H9 (cell line): ENCODE results near the gene PSPN. TPM values are rescaled to one million over a fixed set of nuclear protein-coding genes. Genes with fewer than 3 reads are reported as not detected.

Experiments
- DNase-seq: peaks from one replicate; pipeline ENCODE4 v3.0.0-alpha.2; 2017
- H2AFZ ChIP-seq: one replicate; pipeline ENCODE4 v1.6.1; 2013; ENCODE audit warnings: mild to moderate bottlenecking, low read length, control low read depth, moderate library complexity
- H2AK5ac ChIP-seq: 2 replicates; pipeline ENCODE4 v1.6.1; 2013; ENCODE audit warnings: low read length, control low read depth, mixed read lengths; ENCODE audit not compliant: insufficient read length
- H2BK120ac ChIP-seq: one replicate; pipeline ENCODE4 v1.6.1; 2013; ENCODE audit warnings: low read depth, mild to moderate bottlenecking, low read length, control low read depth, inconsistent platforms; ENCODE audit not compliant: poor library complexity, severe bottlenecking
- H2BK12ac ChIP-seq: 2 replicates; pipeline ENCODE4 v1.6.1; 2013; ENCODE audit warnings: low read length, control low read depth, mixed read lengths, low read depth; ENCODE audit not compliant: insufficient read length
- H2BK15ac ChIP-seq: 2 replicates; pipeline ENCODE4 v1.6.1; 2013; ENCODE audit warnings: low read depth, low read length, control low read depth
- H2BK20ac ChIP-seq: one replicate; pipeline ENCODE4 v1.6.1; 2013; ENCODE audit warnings: low read depth, mild to moderate bottlenecking, low read length, control low read depth, inconsistent platforms; ENCODE audit not compliant: poor library complexity, severe bottlenecking
- H2BK5ac ChIP-seq: 2 replicates; pipeline ENCODE4 v1.6.1; 2013; ENCODE audit warnings: low read length, control low read depth, mixed read lengths; ENCODE audit not compliant: insufficient read length
- H3K14ac ChIP-seq: 2 replicates; pipeline ENCODE4 v1.6.1; 2013; ENCODE audit warnings: low read length, control low read depth; ENCODE audit not compliant: insufficient read depth
- H3K18ac ChIP-seq: 2 replicates; pipeline ENCODE4 v1.6.1; 2013; ENCODE audit warnings: low read depth, mild to moderate bottlenecking, mixed read lengths, low read length, control low read depth; ENCODE audit not compliant: insufficient read length
- H3K23ac ChIP-seq: 2 replicates; pipeline ENCODE4 v1.6.1; 2013; ENCODE audit warnings: low read length, control low read depth, mixed read lengths, low read depth; ENCODE audit not compliant: insufficient read length
- H3K23me2 ChIP-seq: 2 replicates; pipeline ENCODE4 v1.6.1; 2013; ENCODE audit warnings: low read depth, mild to moderate bottlenecking, mixed read lengths, low read length, control low read depth; ENCODE audit not compliant: insufficient read length, poor library complexity, severe bottlenecking
- H3K27ac ChIP-seq: 2 replicates; pipeline ENCODE4 v1.5.1; 2013; ENCODE audit warnings: low read length, control low read depth, mixed read lengths, low read depth; ENCODE audit not compliant: insufficient read length
- H3K27me3 ChIP-seq: 2 replicates; pipeline ENCODE4 v1.6.1; 2013; ENCODE audit warnings: low read length, control low read depth, inconsistent platforms; ENCODE audit not compliant: insufficient read depth
- H3K4ac ChIP-seq: 2 replicates; pipeline ENCODE4 v1.6.1; 2013; ENCODE audit warnings: low read depth, mild to moderate bottlenecking, control low read depth, inconsistent platforms, low read length, moderate library complexity
- H3K4me1 ChIP-seq: 2 replicates; pipeline ENCODE4 v1.6.1; 2013; ENCODE audit warnings: low read length, control low read depth, inconsistent platforms; ENCODE audit not compliant: insufficient read depth
- H3K4me2 ChIP-seq: 2 replicates; pipeline ENCODE4 v1.6.1; 2013; ENCODE audit warnings: low read length, control low read depth, mixed read lengths; ENCODE audit not compliant: insufficient read length, insufficient read depth
- H3K56ac ChIP-seq: 2 replicates; pipeline ENCODE4 v1.6.1; 2013; ENCODE audit warnings: low read depth, mild to moderate bottlenecking, mixed read lengths, low read length, control low read depth; ENCODE audit not compliant: insufficient read length
- H3K79me1 ChIP-seq: 2 replicates; pipeline ENCODE4 v1.6.1; 2013; ENCODE audit warnings: low read depth, mild to moderate bottlenecking, moderate library complexity, low read length, control low read depth, inconsistent platforms; ENCODE audit not compliant: insufficient read depth, poor library complexity, severe bottlenecking
- H3K79me2 ChIP-seq: 2 replicates; pipeline ENCODE4 v1.6.1; 2013; ENCODE audit warnings: low read length, control low read depth, inconsistent platforms; ENCODE audit not compliant: insufficient read depth
- H3K9ac ChIP-seq: 2 replicates; pipeline ENCODE4 v1.6.1; 2013; ENCODE audit warnings: low read length, control low read depth, mixed read lengths; ENCODE audit not compliant: insufficient read length; ENCODE audit errors: extremely low read depth
- H3K9me3 ChIP-seq: one replicate; pipeline ENCODE4 v1.6.1; 2013; ENCODE audit warnings: low read depth, low read length, inconsistent platforms; ENCODE audit not compliant: control insufficient read depth
- H3T11ph ChIP-seq: one replicate; pipeline ENCODE4 v1.6.1; 2013; ENCODE audit warnings: mild to moderate bottlenecking, low read length, control low read depth, inconsistent platforms
- H4K20me1 ChIP-seq: one replicate; pipeline ENCODE4 v1.6.1; 2013; ENCODE audit not compliant: control insufficient read depth, insufficient read length, insufficient read depth
- H4K5ac ChIP-seq: 2 replicates; pipeline ENCODE4 v1.6.1; 2013; ENCODE audit warnings: low read depth, mild to moderate bottlenecking, mixed read lengths, low read length, control low read depth; ENCODE audit not compliant: insufficient read length
- H4K8ac ChIP-seq: replicated peaks from 2 replicates; pipeline ENCODE4 v1.6.1; 2013; ENCODE audit warnings: low read length, control low read depth, mixed read lengths, low read depth; ENCODE audit not compliant: insufficient read length
- H4K91ac ChIP-seq: 2 replicates; pipeline ENCODE4 v1.6.1; 2013; ENCODE audit warnings: low read depth, mild to moderate bottlenecking, moderate library complexity, mixed read lengths, low read length, control low read depth; ENCODE audit not compliant: insufficient read length
- H3K27ac Mint-ChIP-seq, 3 experiments: 2 replicates in 2 of 3; 3 replicates in 1 of 3; pipeline ENCODE4 v1.8.0; 2020 to 2021; ENCODE audit warnings: mixed read lengths in 3 of 3, mild to moderate bottlenecking in 1 of 3, moderate library complexity in 1 of 3
- H3K27me3 Mint-ChIP-seq: 2 replicates; pipeline ENCODE4 v1.8.0; 2021; ENCODE audit warnings: low read depth, mild to moderate bottlenecking, moderate library complexity, mixed read lengths
- H3K36me3 Mint-ChIP-seq, 3 experiments: 2 replicates in 2 of 3; 3 replicates in 1 of 3; pipeline ENCODE4 v1.8.0; 2020 to 2021; ENCODE audit warnings: low read depth in 3 of 3, mixed read lengths in 3 of 3; ENCODE audit not compliant: insufficient read depth in 1 of 3
- H3K4me1 Mint-ChIP-seq, 2 experiments: 2 replicates each; pipeline ENCODE4 v1.8.0; 2020; ENCODE audit warnings: mixed read lengths in 2 of 2
- H3K4me3 Mint-ChIP-seq, 2 experiments: 2 replicates in 1 of 2; 3 replicates in 1 of 2; pipeline ENCODE4 v1.8.0; 2020 to 2021; ENCODE audit warnings: mild to moderate bottlenecking in 2 of 2, mixed read lengths in 2 of 2, moderate library complexity in 1 of 2
- H3K9me3 Mint-ChIP-seq, 2 experiments: 2 replicates in 1 of 2; 3 replicates in 1 of 2; pipeline ENCODE4 v1.8.0; 2020; ENCODE audit warnings: mild to moderate bottlenecking in 2 of 2, mixed read lengths in 2 of 2, moderate library complexity in 1 of 2
- WGBS: extraction: QIAGEN DNeasy Blood & Tissue Kit; methylation state at CpG from one replicate; pipeline ENCODE4 v1.1.7; 2013; ENCODE audit warnings: missing lambda C conversion rate, low lambda C conversion rate, mixed read lengths; ENCODE audit not compliant: insufficient read length; ENCODE audit errors: extremely low coverage; 5-methylcytosine and 5-hydroxymethylcytosine counted together
- total RNA-seq: library from RNA; stranded (reverse); gene quantifications from 2 replicates; pipeline ENCODE4 v1.2.1, GENCODE V29; 2021
- TF ChIP-seq, protein P1 (sequence below): fragments of 200-600 bp; sonication (generic); conservative IDR thresholded peaks from 3 replicates; pipeline ENCODE4 v1.8.0; 2021; ENCODE audit warnings: antibody characterized with exemption, mild to moderate bottlenecking

The PSPN gene
- total RNA-seq, 1 experiment from 2014 or later: 2.1 TPM

DNA sequence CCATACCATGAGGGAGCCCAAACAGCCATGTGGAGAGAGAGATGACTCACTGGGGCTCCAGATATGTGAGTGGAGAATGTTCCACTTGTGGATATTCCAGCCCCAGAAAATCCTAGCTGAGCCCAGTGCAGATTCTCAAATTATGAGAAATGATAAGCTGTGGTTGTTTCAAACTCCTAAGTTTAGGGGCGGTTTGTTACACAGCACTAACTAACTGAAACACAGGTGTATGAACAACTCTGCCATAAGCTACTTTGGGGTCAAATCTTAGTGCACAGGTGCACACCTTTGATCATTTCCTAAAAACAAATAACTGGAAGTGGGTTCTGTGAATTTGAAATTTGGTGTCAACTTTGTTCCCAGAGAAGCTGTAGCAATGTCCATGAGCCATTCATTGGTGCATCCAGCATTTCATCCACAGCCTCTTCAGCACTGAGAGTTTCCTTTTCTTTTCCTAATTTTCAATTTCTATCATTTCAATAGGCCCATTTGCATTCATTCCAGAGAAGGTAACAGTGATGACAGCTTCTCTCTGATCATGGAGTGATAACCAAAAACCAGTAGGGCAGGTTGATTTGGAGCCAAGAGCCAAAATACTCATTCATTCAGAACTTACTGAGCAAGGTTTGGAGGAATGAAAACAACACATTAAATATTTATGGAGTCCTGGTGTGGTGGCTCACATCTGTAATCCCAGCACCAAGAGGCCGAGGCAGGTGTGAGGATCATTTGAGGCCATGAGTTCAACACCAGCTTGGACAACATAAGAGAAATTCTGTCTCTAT, 23.2 kb downstream of the PSPN start:
- Mint-ChIP-seq H3K4me3 (no peak overlapping the region), H3K4me1 (peaks cover 0 to under 1% of the 10 kb centered on the region in 2 experiments; a peak in 1 of 4 replicates), H3K36me3 (no peaks in the 10 kb centered on the region), H3K27ac (no peak overlapping the region), H3K27me3 (peaks cover 17% of the 10 kb centered on the region), H3K9me3 (peaks cover 5 to 25% of the 10 kb centered on the region in 2 experiments; a peak in 3 of 5 replicates)
- H2BK12ac ChIP-seq: no peak overlapping the region
- TF ChIP-seq, protein P1, sequence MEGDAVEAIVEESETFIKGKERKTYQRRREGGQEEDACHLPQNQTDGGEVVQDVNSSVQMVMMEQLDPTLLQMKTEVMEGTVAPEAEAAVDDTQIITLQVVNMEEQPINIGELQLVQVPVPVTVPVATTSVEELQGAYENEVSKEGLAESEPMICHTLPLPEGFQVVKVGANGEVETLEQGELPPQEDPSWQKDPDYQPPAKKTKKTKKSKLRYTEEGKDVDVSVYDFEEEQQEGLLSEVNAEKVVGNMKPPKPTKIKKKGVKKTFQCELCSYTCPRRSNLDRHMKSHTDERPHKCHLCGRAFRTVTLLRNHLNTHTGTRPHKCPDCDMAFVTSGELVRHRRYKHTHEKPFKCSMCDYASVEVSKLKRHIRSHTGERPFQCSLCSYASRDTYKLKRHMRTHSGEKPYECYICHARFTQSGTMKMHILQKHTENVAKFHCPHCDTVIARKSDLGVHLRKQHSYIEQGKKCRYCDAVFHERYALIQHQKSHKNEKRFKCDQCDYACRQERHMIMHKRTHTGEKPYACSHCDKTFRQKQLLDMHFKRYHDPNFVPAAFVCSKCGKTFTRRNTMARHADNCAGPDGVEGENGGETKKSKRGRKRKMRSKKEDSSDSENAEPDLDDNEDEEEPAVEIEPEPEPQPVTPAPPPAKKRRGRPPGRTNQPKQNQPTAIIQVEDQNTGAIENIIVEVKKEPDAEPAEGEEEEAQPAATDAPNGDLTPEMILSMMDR: no peak
- no peak overlapping the region for H3K18ac ChIP-seq
- no peak overlapping the region for H2BK15ac ChIP-seq
- H3K23me2 ChIP-seq: no peaks in the 10 kb centered on the region
- DNase-seq: no peak
- no peaks in the 10 kb centered on the region for H4K20me1 ChIP-seq
- no peak overlapping the region for H3K9ac ChIP-seq
- WGBS: no CpG with 5 or more reads among the region's 2 CpGs
- H2AFZ ChIP-seq: no peak overlapping the region
- no peak overlapping the region for H4K5ac ChIP-seq
- no peak overlapping the region for H4K91ac ChIP-seq
- H4K8ac ChIP-seq: no peak overlapping the region
- no peak overlapping the region for H3K56ac ChIP-seq
- H3K23ac ChIP-seq: no peak overlapping the region
- H2AK5ac ChIP-seq: no peak overlapping the region
- no peaks in the 10 kb centered on the region for H3K79me2 ChIP-seq
- H3K4ac ChIP-seq: no peak overlapping the region
- H2BK120ac ChIP-seq: no peak overlapping the region
- H3T11ph ChIP-seq: no peak overlapping the region
- H3K4me2 ChIP-seq: no peak overlapping the region
- H2BK20ac ChIP-seq: no peak overlapping the region
- no peaks in the 10 kb centered on the region for H3K27me3 ChIP-seq
- H3K4me1 ChIP-seq: no peaks in the 10 kb centered on the region
- H3K27ac ChIP-seq: no peak overlapping the region
- H3K9me3 ChIP-seq: no peaks in the 10 kb centered on the region
- no peaks in the 10 kb centered on the region for H3K79me1 ChIP-seq
- no peak overlapping the region for H2BK5ac ChIP-seq
- H3K14ac ChIP-seq: no peak overlapping the region
